HL-60/S4 treated with phorbol 12-myristate 13-acetate at 8.2 ng/mL for 4 days and 3 days (cell line): ENCODE measurements around the gene ACSL3.

Experiments used
- in situ Hi-C: fragments of 300-500 bp; cut with MboI; formaldehyde crosslinking; loops from 2 replicates; pipeline ENCODE4 v1.15.0; 2022; ENCODE audit warnings: low sequenced_read_pairs

ACSL3 gene

DNA sequence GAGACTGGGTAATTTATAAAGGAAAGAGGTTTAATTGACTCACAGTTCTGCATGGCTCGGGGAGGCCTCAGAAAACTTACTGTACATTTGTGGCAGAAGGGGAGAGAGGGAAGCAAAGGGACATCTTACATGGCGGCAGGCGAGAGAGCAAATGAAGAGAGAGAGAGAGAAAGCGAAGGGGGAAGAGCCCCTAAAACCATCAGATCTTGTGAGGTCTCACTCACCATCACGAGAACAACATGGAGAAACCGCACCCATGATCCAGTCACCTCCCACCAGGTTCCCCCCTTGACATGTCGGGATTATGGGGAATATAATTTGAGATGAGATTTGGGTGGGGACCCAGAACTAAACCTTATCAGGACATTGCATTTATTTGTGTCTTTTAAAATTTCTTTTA is 75.9 kb downstream of the ACSL3 start:
- in situ Hi-C loops = no loop called here

DNA sequence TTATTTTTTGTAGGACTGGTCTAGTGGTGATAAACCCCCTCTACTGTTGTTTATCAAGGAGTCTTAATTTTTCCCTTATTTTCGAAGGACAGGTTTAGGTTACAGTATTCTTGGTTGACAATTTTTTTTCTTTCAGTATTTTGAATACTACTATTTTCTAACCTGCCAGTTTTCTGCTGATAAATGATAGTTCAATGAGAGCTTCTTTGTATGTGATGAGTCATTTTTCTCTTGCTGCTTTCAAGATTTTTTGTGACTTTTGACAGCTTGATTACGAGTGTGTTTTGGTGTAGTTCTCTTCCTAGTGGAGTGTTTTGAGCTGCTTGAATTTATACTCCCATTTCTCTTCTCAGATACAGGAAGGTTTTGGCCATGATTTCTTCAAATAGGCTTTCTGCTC is 77.5 kb downstream of the ACSL3 start:
- in situ Hi-C loops = no loop called here

DNA sequence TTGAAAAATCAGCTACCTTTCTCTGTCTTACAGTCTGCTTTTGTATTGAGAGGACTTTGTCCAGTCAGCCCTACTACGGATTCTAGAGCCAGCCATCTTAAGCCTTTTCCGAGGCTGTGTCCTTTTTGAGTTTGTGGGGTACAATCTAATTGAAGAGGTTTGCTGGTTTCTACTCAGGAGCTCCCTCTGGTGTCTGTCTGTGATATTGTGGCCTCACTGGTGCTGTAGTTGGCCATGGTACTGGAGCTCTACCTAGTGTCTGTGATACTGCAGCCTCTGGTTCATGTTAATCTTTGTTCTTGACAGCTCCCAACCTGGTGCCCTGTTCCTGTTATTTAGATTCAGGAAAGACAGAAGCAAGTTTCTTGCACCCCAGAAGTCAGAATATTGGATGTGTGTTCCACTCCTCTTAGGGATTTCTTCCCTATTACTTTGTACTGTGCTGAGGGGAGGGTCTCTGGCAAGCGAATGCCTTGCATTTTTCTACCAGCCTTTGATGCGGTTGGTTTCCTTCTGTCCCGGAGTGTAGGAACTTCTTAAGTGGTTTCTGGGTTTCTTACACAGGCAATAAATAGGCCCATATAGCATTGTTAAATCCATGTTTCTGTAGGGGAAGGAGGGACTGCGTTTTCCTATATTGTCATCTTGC is 78.5 kb downstream of the ACSL3 start:
- in situ Hi-C loops = no loop called here

DNA sequence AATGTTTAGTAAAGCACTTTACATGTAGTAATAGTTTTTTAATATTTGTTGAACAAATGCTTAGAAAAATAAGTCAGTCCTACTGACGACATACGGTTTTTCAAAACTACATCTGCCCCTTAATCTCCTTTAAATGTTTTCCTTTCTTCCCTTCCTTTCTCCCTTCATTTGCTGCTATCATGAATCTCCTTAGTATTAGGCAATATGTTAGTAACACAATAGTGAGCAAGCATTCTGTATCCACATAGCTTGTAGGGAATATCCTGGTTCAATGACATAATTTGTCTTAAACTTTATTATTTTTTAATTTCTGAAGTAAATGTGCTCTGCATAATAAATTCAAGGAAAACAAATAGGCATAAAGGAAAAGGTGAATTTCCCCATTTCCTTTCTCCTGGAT is 79.1 kb downstream of the ACSL3 start:
- in situ Hi-C loops = no loop called here

DNA sequence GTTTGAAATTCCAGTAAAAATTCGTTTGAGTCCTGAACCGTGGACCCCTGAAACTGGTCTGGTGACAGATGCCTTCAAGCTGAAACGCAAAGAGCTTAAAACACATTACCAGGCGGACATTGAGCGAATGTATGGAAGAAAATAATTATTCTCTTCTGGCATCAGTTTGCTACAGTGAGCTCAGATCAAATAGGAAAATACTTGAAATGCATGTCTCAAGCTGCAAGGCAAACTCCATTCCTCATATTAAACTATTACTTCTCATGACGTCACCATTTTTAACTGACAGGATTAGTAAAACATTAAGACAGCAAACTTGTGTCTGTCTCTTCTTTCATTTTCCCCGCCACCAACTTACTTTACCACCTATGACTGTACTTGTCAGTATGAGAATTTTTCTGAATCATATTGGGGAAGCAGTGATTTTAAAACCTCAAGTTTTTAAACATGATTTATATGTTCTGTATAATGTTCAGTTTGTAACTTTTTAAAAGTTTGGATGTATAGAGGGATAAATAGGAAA is 80.7 kb downstream of the ACSL3 start:
- in situ Hi-C loops = no loop called here

DNA sequence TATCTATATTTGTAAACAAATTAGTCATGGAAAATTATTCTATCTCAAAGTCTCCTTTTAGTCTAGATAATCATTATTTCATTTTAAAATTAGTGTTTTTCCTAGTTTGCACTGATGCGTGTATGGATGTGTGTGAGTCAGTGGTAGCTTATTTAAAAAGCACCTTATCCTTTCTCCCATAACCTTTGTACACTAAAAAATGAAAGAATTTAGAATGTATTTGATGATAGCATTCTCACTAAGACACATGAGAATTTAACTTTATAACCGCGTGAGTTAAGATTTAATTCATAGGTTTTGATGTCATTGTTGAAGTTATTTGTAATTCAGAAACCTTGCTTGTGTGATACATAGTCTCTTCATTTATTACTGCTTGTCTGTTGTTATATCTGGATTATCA is 81.7 kb downstream of the ACSL3 start:
- in situ Hi-C loops = no loop called here

DNA sequence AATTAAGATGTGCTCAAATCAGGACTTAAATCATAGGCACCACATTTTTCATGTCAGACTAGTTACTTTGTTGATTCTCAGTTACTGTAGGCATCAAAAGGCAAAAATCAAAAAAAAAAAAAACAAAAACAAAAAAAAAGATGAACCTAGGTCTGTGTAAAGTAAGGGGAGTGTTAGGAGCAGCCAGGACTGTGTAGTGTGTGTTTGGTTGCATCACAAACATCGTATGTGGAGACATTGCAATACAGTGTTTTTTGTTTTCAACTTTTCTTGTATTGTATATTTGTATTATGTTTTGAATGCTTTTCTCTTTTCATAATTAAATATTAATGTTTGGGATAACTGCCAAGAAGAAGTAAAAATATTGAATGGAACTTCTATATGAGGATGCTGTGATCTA is 82.1 kb downstream of the ACSL3 start:
- in situ Hi-C loops = no loop called here

DNA sequence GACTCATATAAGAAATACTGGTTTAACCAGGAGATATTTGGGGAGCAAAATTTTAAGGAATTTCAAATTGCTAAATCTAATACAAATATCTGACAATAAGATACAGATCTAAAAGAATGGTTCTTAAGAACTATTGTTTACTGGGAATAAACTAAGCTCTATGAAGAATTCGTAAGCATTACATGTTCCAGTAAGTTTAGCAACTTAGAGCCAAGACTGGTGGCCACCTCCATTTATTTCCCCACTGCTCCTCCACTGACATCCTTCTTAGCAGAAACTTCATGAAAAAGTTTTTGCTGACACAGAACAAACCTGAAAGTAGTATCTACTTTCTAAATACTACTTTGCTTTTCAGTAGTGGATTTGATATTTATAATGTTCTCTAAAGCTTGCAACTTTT is 83.0 kb downstream of the ACSL3 start:
- in situ Hi-C loops = no loop called here

DNA sequence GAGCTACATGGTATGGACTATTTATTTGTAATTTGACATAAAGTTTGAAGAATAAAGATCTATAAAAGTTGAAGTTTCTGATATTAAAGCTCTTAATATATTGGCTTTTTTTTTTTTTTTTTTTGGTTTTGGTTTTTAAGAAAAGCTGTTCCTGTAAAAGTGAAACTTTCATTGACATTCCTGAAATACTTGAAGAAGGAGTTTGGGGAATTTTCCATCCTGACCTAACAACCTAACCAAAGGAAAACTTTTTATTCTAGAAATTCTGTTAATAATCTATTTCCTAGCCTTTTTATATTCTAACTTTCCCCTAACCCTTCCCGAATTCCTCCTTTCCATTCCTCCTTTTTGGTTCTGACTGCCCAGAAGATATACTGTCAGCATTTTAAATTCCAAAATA is 83.7 kb downstream of the ACSL3 start:
- in situ Hi-C loops = no loop called here

DNA sequence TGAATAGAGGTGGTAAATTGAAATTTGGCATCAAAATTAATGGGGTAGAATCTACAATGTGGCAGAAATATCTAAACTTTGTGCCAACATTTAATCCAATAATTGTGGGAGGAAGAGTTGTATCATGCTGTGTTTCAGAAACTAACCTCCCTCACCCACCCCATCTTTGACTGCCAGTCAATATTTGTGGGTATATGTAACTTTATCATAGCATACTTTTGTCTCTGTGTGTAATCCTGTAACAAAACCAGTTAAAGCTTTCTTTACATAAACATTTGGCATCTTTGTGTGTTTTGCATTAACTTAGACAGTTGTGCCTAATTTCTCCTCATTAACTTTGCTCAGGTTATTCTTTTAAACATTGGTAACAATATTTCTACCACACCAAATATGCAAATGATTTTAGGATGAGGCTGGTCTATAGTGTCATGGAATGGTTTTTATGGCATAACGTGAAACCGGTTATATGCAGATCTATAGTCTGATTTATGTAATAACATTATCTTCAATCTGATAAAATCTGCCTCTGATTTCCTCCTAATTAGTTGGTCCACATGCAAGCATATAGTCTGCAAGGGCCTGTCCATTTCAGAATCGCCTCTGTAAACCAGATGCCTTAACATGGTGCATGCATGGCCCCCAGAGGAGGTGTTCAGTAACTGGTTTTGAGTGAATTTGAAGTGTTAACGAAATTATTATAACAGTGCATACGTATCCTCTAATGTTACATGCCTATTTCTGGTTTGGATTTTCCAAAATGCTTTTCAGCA is 84.3 kb downstream of the ACSL3 start:
- in situ Hi-C loops = no loop called here

DNA sequence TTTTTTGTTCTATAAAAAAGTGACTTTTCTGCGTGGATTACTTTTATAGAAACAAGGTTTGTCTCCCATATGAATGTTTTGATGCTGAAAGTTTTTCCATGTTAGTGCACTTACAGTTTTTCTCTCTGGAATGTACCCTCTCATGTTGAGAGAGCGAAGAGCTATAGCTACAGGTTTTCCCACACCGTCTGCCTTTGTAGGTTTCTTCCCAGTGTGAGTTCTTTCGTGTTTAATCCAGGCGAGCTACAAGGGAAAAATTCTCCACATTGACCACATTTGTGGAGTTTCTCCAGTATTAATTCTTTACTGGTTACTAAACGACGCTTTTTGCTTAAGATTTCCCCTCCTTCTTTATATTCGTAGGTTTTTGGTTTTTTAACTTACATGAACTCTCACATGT is 85.1 kb downstream of the ACSL3 start:
- in situ Hi-C loops = no loop called here

DNA sequence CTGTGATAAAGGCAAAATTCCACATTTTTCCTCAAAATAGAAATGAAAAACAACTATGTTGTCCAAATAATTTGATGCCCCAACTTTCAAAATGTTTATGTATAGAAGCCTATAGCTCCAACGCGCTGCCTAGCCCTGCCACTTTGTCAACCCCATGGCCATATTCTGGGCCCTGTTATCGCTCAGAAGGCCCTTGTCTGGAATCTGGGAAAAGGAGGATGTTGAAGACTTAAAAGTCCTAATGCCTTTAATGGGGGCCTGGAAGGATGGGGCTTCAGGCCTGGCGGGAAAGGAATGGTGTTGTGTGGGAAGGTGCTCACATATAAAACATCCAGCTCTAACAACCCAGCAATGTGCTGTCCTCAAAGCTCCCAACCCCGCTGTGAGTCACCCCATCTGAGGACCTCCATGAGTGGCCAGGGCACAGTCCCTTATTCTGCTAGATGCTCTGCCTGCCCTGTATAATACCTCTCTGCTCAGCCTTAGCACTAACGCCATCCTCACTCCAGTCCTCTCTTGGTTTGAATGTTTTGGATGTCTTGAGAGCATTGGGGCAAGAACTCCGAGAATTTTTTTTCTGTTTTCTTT is 86.0 kb downstream of the ACSL3 start:
- in situ Hi-C loops = no loop called here

DNA sequence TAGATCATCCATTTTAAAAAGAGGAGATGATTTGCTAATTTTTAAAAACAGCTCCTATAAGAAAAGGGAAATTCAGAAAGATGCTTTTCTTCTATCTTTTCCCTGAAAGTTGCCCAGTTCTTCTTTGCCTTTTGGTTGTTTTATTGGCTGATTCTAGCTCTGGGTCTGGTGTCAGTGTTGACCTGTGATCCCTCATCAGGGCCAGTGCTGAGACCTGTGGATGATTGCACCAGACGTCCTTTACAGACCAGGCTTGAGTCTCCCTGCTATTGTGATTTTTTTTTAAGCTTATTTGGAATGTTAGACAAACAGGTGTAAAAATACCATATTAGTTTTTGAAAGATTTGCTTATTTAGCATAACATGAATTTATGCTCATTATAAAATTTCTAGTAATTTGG is 88.2 kb downstream of the ACSL3 start:
- in situ Hi-C loops = no loop called here

DNA sequence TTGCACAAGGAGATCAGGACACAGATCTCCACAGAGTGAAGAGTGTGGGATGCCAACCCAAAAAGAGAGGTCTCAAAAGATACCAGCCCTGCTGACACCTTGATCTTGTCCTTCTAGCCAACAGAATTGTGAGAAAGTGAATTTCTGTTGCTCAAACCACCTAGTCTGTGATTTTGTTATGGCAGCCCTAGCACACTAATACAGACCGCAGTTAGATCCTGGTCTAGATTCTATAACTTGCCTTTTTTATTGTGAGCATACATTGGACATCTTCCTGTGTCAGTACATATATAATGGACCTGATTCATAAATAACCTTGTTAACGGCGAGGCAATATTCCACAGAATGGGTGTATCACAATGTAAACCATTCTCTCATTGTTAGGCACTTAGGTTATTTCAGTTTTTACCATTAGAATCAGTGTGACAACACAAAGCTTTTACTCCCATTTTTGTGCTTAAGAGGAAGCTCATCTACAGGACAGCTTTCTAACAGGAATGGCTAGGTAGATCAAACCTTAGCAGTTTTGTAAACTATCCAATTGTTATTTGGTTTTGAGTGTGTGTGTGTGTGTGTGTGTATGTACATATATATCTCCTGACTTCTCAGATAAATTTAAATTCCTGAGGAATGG is 89.0 kb downstream of the ACSL3 start:
- in situ Hi-C loops = no loop called here

DNA sequence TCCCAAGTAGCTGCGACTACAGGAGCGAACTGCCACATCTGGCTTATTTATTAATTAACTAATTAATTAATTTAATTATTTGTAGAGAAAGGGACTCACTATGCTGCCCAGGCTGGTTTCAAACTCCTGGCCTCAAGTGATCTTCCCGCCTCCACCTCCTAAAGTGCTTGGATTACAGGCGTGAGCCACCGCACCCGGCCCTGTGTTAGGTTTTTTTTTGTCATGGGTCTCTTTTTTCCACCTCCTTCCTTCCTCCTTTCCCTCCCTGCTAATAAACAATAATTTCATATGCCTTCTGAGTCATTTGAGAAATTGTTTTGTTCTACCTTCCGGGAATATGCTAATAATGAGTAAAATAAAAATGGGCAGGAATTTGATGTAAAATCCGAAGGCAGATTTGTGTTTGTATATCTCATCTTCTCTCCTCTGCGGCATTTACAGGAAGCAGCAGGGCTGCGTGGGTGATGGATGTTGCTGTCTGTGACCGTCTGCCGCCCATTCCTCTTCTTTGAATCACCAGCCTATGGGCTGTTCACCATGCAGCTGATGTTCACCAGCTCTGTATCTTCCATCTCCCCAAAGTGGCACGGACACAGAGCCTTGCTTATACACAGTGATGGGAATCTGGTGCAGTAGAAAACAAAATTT is 89.9 kb downstream of the ACSL3 start:
- in situ Hi-C loops = no loop called here

DNA sequence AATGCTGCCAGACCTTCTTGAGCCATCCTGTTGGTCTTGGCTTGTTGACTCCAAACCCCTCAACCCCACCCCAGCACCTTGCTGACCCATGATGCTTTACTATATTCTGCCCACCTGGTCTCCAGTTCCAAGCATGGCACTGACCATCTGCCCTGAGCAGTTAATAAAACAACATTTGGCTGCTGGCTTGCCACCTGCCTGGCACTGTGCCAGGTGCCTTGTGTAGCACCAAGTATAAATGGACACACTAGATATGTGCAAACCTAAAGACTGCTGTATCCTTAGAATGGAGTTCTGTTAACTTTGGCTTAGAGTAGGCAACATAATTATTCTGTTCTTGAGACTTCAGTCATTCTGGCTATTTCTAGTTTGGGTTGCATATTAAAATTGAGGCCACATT is 91.4 kb downstream of the ACSL3 start:
- in situ Hi-C loops = no loop called here

DNA sequence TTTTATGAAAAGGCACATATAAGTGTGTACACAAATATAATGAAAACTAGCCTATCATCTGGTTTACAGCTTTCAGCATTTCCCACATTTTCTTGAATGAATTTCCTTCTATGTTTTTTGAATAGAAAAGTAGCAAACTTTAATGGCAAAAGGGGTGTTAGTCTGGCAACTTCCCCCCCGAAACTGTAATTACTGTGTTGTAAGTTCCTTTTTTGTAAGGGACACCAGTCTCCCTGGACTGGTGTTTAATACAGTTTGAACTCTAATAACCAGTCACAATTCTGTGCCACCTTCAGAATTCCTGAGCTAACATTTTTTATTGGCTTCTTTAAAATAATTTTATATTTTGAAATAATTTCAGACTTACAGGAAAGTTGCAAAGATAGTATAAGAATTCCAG is 94.2 kb downstream of the ACSL3 start:
- in situ Hi-C loops = no loop called here

DNA sequence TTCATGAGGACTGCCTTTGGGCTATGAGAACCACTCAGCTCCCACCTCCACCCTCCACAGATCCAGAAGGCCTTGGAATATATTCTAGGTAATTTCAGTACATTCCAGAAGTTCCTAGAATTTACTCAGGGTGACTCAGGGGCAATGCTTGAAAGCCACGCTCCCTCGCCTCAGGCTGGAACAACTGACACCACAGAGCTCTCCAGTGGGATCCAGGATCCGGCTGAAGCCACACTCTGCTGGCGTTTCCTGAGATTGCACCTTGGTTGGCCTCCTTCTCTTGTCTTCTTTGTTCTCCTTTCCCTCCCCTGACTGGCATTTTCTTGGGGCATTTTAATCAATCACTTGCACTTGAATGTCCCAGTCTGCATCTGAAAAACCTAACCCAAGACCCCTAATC is 98.5 kb downstream of the ACSL3 start:
- in situ Hi-C loops = no loop called here

DNA sequence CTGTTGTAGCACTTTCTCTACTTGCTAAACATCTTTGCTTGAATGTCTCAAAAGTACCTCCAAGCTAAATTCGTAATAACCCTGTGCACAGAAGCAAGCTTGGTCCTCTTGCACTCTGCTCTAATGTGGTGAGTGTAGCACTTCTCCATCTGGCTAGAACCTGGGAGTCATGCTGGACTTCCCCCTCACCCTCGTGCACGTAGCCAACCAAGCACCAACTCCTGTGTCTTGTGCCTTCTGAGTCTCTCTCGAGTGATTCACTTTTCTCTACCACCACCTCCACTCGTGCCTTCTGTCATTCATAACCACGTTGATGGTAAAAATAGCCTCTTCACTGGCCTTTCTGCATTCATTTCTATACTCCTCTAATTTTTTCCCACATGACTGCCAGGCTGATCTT is 99.3 kb downstream of the ACSL3 start:
- in situ Hi-C loops = no loop called here

DNA sequence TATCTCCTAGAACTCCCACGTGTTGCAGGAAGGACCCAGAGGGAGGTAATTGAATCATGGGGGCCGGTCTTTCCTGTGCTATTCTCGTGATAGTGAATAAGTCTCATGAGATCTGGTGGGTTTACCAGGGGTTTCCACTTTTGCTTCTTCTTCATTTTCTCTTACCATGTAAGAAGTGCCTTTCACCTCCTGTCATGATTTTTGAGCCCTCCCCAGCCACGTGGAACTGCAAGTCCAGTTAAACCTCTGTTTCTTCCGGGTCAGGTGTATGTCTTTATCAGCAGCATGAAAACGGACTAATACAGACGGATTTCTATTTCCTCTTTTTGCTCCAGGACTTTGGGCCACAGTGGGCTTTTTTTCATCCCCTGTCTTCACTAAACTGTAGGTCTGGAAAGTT is 102.8 kb downstream of the ACSL3 start:
- in situ Hi-C loops = no loop called here

DNA sequence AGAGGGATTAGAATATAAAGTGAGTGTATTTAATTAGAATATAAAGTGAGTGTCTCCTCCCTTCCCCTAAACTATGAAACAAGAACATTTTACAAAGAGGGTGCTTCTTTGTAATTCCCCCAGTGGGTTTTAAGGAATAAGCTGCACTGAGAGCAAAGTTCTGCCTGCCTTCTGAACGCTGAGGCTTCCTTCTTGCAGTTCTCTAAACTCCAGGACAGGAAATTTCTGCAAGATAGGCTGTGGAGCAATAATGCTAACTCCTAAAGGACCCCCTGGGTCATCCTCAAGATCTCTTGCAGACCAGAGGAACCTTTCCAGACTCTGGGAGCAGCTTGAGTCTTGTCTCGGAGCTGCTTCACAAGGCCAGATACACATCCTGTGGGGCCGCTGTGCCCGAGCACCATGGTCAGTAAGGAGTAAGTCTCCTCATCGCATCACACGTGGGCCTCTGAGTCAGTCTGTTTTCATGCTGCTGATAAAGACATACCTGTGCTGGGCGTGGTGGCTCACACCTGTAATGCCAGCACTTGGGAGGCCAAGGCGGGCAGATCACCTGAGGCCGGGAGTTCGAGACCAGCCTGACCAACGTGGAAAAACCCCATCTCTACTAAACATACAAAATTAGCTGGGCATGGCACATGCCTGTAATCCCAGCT is 103.7 kb downstream of the ACSL3 start:
- in situ Hi-C loops = no loop called here
